Fibroblast of lung (primary cell): ENCODE data around the gene KCNH4. TPM values are rescaled to one million over a fixed set of nuclear protein-coding genes. Genes with fewer than 3 reads are reported as not detected.

Experiments
- DNase-seq, 2 donors: peaks; one replicate each; pipeline versions ENCODE4 v3.0.0 to v3.0.0-alpha.2; 2010; ENCODE audit warnings: low read depth in 2 of 2
- H2AFZ ChIP-seq: 2 replicates; pipeline ENCODE4 v1.5.1; 2012; ENCODE audit warnings: low read length, control low read depth, inconsistent platforms
- H3K27ac ChIP-seq: 2 replicates; pipeline ENCODE4 v1.5.1; 2011; ENCODE audit warnings: low read length, control low read depth; ENCODE audit not compliant: insufficient read depth
- H3K27me3 ChIP-seq: 2 replicates; pipeline ENCODE4 v1.5.1; 2011; ENCODE audit warnings: mild to moderate bottlenecking, low read length; ENCODE audit not compliant: control insufficient read depth, insufficient read depth
- H3K36me3 ChIP-seq: 2 replicates; pipeline ENCODE4 v1.5.1; 2011; ENCODE audit warnings: low read length; ENCODE audit not compliant: control insufficient read depth, insufficient read depth
- H3K4me1 ChIP-seq: 2 replicates; pipeline ENCODE4 v1.5.1; 2011; ENCODE audit warnings: low read length; ENCODE audit not compliant: control insufficient read depth, insufficient read depth; ENCODE audit errors: extremely low read depth
- H3K4me2 ChIP-seq: 2 replicates; pipeline ENCODE4 v1.5.1; 2011; ENCODE audit warnings: low read length, control low read depth; ENCODE audit not compliant: insufficient read depth; ENCODE audit errors: extremely low read depth
- H3K4me3 ChIP-seq, 4 experiments: fragments of 200-600 bp in 1 of 4; sonication (generic) in 1 of 4; replicated peaks in 1 of 4; 2 replicates each; pipeline ENCODE4 v1.5.1; 2011 to 2016; ENCODE audit warnings: low read length in 4 of 4, low read depth in 3 of 4, mild to moderate bottlenecking in 3 of 4, control low read depth in 2 of 4, inconsistent platforms in 1 of 4, mixed read lengths in 1 of 4; ENCODE audit not compliant: insufficient read depth in 1 of 4; ENCODE audit errors: control extremely low read depth in 1 of 4
- H3K79me2 ChIP-seq: 2 replicates; pipeline ENCODE4 v1.5.1; 2012; ENCODE audit warnings: mild to moderate bottlenecking, low read length, inconsistent platforms; ENCODE audit not compliant: control insufficient read depth, insufficient read depth
- H3K9ac ChIP-seq: 2 replicates; pipeline ENCODE4 v1.5.1; 2011; ENCODE audit warnings: mild to moderate bottlenecking, low read length, control low read depth; ENCODE audit not compliant: insufficient read depth
- H3K9me3 ChIP-seq: 2 replicates; pipeline ENCODE4 v1.5.1; 2012; ENCODE audit warnings: low read depth, low read length; ENCODE audit not compliant: control insufficient read depth, insufficient read depth
- H4K20me1 ChIP-seq: 2 replicates; pipeline ENCODE4 v1.5.1; 2011; ENCODE audit warnings: low read length; ENCODE audit not compliant: control insufficient read depth, insufficient read depth; ENCODE audit errors: extremely low read depth
- EZH2 ChIP-seq: IDR thresholded peaks from 2 replicates; pipeline ENCODE4 v1.5.1; 2012; ENCODE audit warnings: low read length, control low read depth, mild to moderate bottlenecking; ENCODE audit errors: missing control alignments
- polyA plus RNA-seq, 2 donors: library from polyadenylated mRNA; depleted of rRNA in 1 of 2; stranded (reverse) in 1 of 2; unstranded in 1 of 2; fragments of >200 nt; gene quantifications; 2 replicates each; pipeline ENCODE4 v1.2.1, GENCODE V29; 2011 to 2012; ENCODE audit warnings: missing spikeins in 1 of 2
- total RNA-seq: library from RNA; depleted of rRNA; stranded (reverse); fragments of >200 nt; gene quantifications from 2 replicates; pipeline ENCODE4 v1.2.1, GENCODE V29; 2014
- TF ChIP-seq, protein P1 (sequence below), 2 donors: IDR thresholded peaks in 1 of 2; conservative IDR thresholded peaks in 1 of 2; 1 replicate in 1 of 2; 2 replicates in 1 of 2; pipeline ENCODE4 v1.5.1; 2011 to 2012; ENCODE audit warnings: low read length in 2 of 2, control low read depth in 1 of 2, inconsistent platforms in 1 of 2, low read depth in 1 of 2, mild to moderate bottlenecking in 1 of 2

The KCNH4 gene
- total and polyA plus RNA-seq, 2 donors (not counting 1 experiment from before 2014, with no cell fraction given) = 0.03 TPM; not detected in 1

DNA sequence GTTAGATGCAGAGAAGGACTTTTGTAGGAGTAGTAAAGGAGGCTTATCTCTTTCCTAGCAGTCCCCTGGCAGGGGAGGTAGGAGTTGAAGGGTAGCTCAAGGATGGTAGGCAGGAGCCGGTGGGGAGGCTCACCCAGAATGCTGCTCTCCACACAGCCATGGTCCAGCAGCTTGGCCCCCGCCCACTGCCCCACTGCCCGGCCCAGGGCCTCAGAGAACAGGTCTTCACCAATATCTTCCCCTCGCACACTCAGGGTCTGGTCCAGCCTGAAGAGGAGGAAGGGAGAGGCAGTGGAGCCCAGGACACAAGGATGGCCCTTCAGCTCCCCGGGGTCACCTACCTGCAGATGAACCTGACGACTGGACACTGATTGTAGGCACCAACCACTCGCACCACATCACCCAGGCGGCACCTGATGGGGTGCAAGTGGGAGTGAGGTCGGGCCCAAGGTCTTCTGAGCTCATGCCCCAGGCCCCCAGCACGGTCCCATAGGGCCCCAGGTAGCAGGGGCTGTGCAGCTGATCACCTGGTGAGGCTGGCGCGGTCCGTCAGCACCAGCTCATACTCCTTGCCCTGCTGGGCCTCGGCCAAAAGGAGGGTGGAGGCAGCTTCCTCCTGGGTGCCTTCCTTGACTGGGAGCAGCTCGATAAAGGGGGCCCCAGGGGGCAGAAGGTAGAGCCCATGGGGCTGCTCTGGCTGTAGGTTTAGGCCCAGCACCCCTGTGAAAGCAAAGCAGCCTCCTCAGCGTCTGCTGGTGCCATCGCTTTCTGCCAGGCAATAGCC, 9.7 kb upstream of the KCNH4 start:
- no peaks in the 10 kb centered on the region for H3K4me1 ChIP-seq
- H3K27me3 ChIP-seq = no peaks in the 10 kb centered on the region
- no peak overlapping the region for H3K4me3 ChIP-seq
- no peak overlapping the region for H2AFZ ChIP-seq
- no peak overlapping the region for H3K9ac ChIP-seq
- DNase-seq = no peak
- H3K27ac ChIP-seq = no peak overlapping the region
- no peaks in the 10 kb centered on the region for H3K36me3 ChIP-seq
- no peak overlapping the region for H3K4me2 ChIP-seq
- H4K20me1 ChIP-seq = no peaks in the 10 kb centered on the region
- no peaks in the 10 kb centered on the region for H3K79me2 ChIP-seq
- no peak for TF ChIP-seq EZH2
- TF ChIP-seq, protein P1, sequence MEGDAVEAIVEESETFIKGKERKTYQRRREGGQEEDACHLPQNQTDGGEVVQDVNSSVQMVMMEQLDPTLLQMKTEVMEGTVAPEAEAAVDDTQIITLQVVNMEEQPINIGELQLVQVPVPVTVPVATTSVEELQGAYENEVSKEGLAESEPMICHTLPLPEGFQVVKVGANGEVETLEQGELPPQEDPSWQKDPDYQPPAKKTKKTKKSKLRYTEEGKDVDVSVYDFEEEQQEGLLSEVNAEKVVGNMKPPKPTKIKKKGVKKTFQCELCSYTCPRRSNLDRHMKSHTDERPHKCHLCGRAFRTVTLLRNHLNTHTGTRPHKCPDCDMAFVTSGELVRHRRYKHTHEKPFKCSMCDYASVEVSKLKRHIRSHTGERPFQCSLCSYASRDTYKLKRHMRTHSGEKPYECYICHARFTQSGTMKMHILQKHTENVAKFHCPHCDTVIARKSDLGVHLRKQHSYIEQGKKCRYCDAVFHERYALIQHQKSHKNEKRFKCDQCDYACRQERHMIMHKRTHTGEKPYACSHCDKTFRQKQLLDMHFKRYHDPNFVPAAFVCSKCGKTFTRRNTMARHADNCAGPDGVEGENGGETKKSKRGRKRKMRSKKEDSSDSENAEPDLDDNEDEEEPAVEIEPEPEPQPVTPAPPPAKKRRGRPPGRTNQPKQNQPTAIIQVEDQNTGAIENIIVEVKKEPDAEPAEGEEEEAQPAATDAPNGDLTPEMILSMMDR (conservative IDR thresholded peaks at IDR 0.05 in 1 of 2, IDR thresholded peaks at IDR 0.05 in 1 of 2; ENCODE audit: low read depth in 1 of 2, low read length in 2 of 2) = no peak
- no peaks in the 10 kb centered on the region for H3K9me3 ChIP-seq

DNA sequence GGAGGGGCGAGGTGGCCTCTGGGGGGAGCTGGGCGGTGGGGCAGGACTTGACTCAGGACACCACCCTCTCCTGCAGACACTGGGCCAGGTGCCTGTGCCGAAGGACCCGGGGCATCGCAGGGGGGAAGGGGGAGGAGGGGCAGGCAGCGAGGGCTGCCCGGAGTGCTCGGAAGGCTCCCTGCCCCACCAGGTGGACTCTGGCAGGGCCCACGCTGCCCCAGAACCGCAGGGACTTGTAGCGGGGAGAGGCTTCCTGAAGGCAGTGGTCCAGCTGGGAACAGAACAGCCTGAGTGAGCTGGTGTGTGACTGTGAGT, 8.7 kb upstream of the KCNH4 start:
- Histone ChIP-seq H3K9me3 (no peaks in the 10 kb centered on the region), H3K4me3 (no peak overlapping the region), H4K20me1 (no peaks in the 10 kb centered on the region), H3K27me3 (no peaks in the 10 kb centered on the region), H3K79me2 (no peaks in the 10 kb centered on the region), H3K36me3 (no peaks in the 10 kb centered on the region), H3K4me1 (no peaks in the 10 kb centered on the region), H2AFZ (no peak overlapping the region), H3K9ac (no peak overlapping the region), H3K27ac (no peak overlapping the region), H3K4me2 (no peak overlapping the region)
- no peak for TF ChIP-seq EZH2
- TF ChIP-seq, protein P1 (conservative IDR thresholded peaks at IDR 0.05 in 1 of 2, IDR thresholded peaks at IDR 0.05 in 1 of 2; ENCODE audit: low read depth in 1 of 2, low read length in 2 of 2) = no peak
- no peak for DNase-seq

DNA sequence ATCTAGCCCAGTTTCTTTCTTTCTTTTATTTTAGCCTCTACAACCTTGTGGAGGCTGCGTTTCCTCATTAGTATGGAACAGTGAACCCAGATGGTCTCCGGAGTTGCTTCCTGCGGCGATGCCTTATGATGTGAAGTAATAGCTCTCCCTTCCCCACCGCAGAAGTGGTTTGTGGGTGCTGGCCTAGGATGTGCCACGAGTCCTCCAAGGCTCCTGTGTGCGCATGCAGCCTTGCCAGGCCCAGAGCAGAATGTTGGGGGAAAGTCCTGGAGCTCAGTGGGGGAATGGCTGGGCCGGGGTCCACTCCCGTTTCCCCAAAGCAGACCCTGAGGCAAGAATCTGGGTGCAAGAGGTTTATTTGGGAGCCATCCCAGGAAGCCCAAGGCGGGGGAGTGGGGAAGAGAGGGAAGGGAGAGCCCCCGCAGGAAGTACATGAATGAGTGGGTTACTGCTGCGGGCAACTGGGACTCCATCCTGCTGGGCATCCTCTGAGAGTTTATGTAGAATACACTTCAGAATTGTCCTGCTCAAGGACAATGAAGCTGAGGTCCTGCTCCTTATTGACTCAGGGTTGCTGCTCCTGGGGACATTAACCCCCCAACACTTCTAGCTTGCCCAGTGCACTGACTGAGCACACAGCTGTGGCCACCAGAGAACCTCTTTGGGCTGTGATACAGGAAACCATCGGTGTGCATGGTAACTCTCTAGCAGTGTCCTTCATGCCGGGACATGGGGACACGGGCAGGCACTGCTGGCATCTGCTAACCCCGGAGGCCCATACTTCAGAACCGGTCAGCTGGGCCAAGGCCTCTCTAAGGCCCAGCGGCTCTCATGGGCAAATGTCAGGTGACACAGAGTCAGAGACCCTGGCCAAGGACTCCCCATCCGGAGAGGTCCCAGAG, 8.1 kb upstream of the KCNH4 start:
- Histone ChIP-seq H3K36me3 (no peaks in the 10 kb centered on the region), H3K9me3 (no peaks in the 10 kb centered on the region), H3K4me2 (no peak overlapping the region), H3K4me3 (no peak overlapping the region), H2AFZ (no peak overlapping the region), H3K4me1 (no peaks in the 10 kb centered on the region), H3K27ac (no peak overlapping the region), H3K79me2 (no peaks in the 10 kb centered on the region), H3K9ac (no peak overlapping the region), H3K27me3 (no peaks in the 10 kb centered on the region), H4K20me1 (no peaks in the 10 kb centered on the region)
- no peak for DNase-seq
- no peak for TF ChIP-seq EZH2
